GM18868 (cell line): ENCODE data around the gene SELE.
A peak's percentile ranks its signal among the peaks of the same experiment; 100 is the strongest.
"Not testable (repeated sequence)": the region's sequence is repeated elsewhere in the genome, so short reads cannot be mapped to it uniquely, and the experiment has no call there.

Source experiments
- ATAC-seq: cut with Tn5 transposase; IDR thresholded peaks from one replicate; pipeline ENCODE4 v1.9.1; 2021; ENCODE audit warnings: mild to moderate bottlenecking, moderate library complexity; ENCODE audit not compliant: unreplicated experiment

Gene SELE

GRCh38 chr1:169725930-169726329 is 7.9 kb downstream of the SELE start:
- ATAC-seq, result no peak

GRCh38 chr1:169724168-169724567 is 9.7 kb downstream of the SELE start:
- ATAC-seq, result no peak

- ATAC-seq, result no peak
Observed at GRCh38 chr1:169723763-169724162, 10.1 kb downstream of the SELE start.

GRCh38 chr1:169722779-169723178 is 11.1 kb downstream of the SELE start:
- no peak for ATAC-seq

- not testable (repeated sequence) for ATAC-seq
Observed at GRCh38 chr1:169715100-169715499, 18.8 kb downstream of the SELE start.

- not testable (repeated sequence) for ATAC-seq
Observed at GRCh38 chr1:169713090-169713489, 20.8 kb downstream of the SELE start.

GRCh38 chr1:169712309-169712631 is 21.6 kb downstream of the SELE start:
- no peak for ATAC-seq

- ATAC-seq, result peak; percentile 77
Observed at GRCh38 chr1:169711469-169712308, 22.2 kb downstream of the SELE start, which contains the start of gene SELL. SELL (minus strand) TSS chr1:169711620; CDS start chr1:169711498, 122 bp downstream.

- no peak for ATAC-seq
Observed at GRCh38 chr1:169708647-169709046, 25.2 kb downstream of the SELE start.

- ATAC-seq, result no peak
Observed at GRCh38 chr1:169707912-169708604, 25.8 kb downstream of the SELE start.

GRCh38 chr1:169704797-169705196 is 29.1 kb downstream of the SELE start:
- no peak for ATAC-seq

- no peak for ATAC-seq
Observed at GRCh38 chr1:169701261-169702005, 32.4 kb downstream of the SELE start.

- no peak for ATAC-seq
Observed at GRCh38 chr1:169699707-169700106, 34.2 kb downstream of the SELE start.

- ATAC-seq, result peak; percentile 31
Observed at GRCh38 chr1:169698976-169699375, 34.9 kb downstream of the SELE start.

- ATAC-seq, result peak; percentile 52
Observed at GRCh38 chr1:169697755-169698154, 36.1 kb downstream of the SELE start.

GRCh38 chr1:169696273-169697100 is 37.4 kb downstream of the SELE start:
- no peak for ATAC-seq

GRCh38 chr1:169694304-169695075 is 39.4 kb downstream of the SELE start:
- ATAC-seq, result no peak

GRCh38 chr1:169692756-169693460 is 41.0 kb downstream of the SELE start:
- peak; percentile 44 for ATAC-seq

GRCh38 chr1:169690489-169690888 is 43.4 kb downstream of the SELE start:
- ATAC-seq, result no peak
